ENCODE results near the gene TSPAN9.

- no peak for TF ChIP-seq CTCF (IDR thresholded peaks at IDR 0.05)
- no peak for TF ChIP-seq POLR2A (IDR thresholded peaks at IDR 0.05)
Observed at GRCh38 chr12:3173912-3174311, 96.7 kb downstream of the TSPAN9 start.

All from body of pancreas (tissue), 4 donors.